Trophoblast cell (in vitro differentiated cells and primary cell): Measurements from ENCODE around the gene ICAM4.

Experiments used
- DNase-seq, 2 donors: peaks; one replicate each; pipeline ENCODE4 v3.0.0-alpha.2; 2016
- H2AFZ ChIP-seq: 2 replicates; pipeline ENCODE4 v1.6.1; 2013; ENCODE audit warnings: low read length, moderate library complexity, mild to moderate bottlenecking; ENCODE audit not compliant: insufficient read depth, poor library complexity
- H2AK5ac ChIP-seq: 2 replicates; pipeline ENCODE4 v1.6.1; 2013; ENCODE audit warnings: mild to moderate bottlenecking, low read length
- H2BK120ac ChIP-seq: 2 replicates; pipeline ENCODE4 v1.6.1; 2013; ENCODE audit warnings: low read length, mild to moderate bottlenecking, moderate library complexity; ENCODE audit not compliant: insufficient read depth, poor library complexity
- H2BK12ac ChIP-seq: 2 replicates; pipeline ENCODE4 v1.6.1; 2013; ENCODE audit warnings: mild to moderate bottlenecking, low read length, moderate library complexity
- H2BK5ac ChIP-seq: 2 replicates; pipeline ENCODE4 v1.6.1; 2013; ENCODE audit warnings: low read length, low read depth, moderate library complexity, mild to moderate bottlenecking; ENCODE audit not compliant: poor library complexity
- H3K14ac ChIP-seq: 2 replicates; pipeline ENCODE4 v1.6.1; 2013; ENCODE audit warnings: mild to moderate bottlenecking, low read length
- H3K18ac ChIP-seq: 2 replicates; pipeline ENCODE4 v1.6.1; 2013; ENCODE audit warnings: mild to moderate bottlenecking, low read length
- H3K23ac ChIP-seq: 2 replicates; pipeline ENCODE4 v1.6.1; 2013; ENCODE audit warnings: low read length
- H3K27ac ChIP-seq: 2 replicates; pipeline ENCODE4 v1.5.1; 2013; ENCODE audit warnings: low read depth, mild to moderate bottlenecking, inconsistent platforms, low read length, moderate library complexity
- H3K27me3 ChIP-seq: 2 replicates; pipeline ENCODE4 v1.6.1; 2013; ENCODE audit warnings: inconsistent platforms, mild to moderate bottlenecking, low read length, moderate library complexity; ENCODE audit not compliant: insufficient read depth
- H3K36me3 ChIP-seq, 2 experiments: 1 replicate in 1 of 2; 2 replicates in 1 of 2; pipeline ENCODE4 v1.6.1; 2013; ENCODE audit warnings: low read length in 2 of 2, mild to moderate bottlenecking in 2 of 2, moderate library complexity in 1 of 2; ENCODE audit not compliant: insufficient read depth in 2 of 2, control insufficient read depth in 1 of 2
- H3K4ac ChIP-seq: 2 replicates; pipeline ENCODE4 v1.6.1; 2013; ENCODE audit warnings: low read depth, mild to moderate bottlenecking, low read length, moderate library complexity
- H3K4me1 ChIP-seq, 2 experiments: 1 replicate in 1 of 2; 2 replicates in 1 of 2; pipeline ENCODE4 v1.6.1; 2013; ENCODE audit warnings: low read length in 2 of 2, mild to moderate bottlenecking in 2 of 2, moderate library complexity in 1 of 2; ENCODE audit not compliant: insufficient read depth in 2 of 2, control insufficient read depth in 1 of 2
- H3K4me2 ChIP-seq: 2 replicates; pipeline ENCODE4 v1.6.1; 2013; ENCODE audit warnings: inconsistent platforms, mild to moderate bottlenecking, low read length, moderate library complexity
- H3K4me3 ChIP-seq: 2 replicates; pipeline ENCODE4 v1.5.1; 2013; ENCODE audit warnings: mild to moderate bottlenecking, low read depth, low read length, inconsistent platforms
- H3K79me1 ChIP-seq: one replicate; pipeline ENCODE4 v1.6.1; 2013; ENCODE audit warnings: low read length
- H3K79me2 ChIP-seq: 2 replicates; pipeline ENCODE4 v1.6.1; 2013; ENCODE audit warnings: low read length, mild to moderate bottlenecking; ENCODE audit not compliant: control insufficient read depth, insufficient read depth, poor library complexity
- H3K9ac ChIP-seq: 2 replicates; pipeline ENCODE4 v1.6.1; 2013; ENCODE audit warnings: mild to moderate bottlenecking, low read length
- H3K9me3 ChIP-seq: 2 replicates; pipeline ENCODE4 v1.6.1; 2013; ENCODE audit warnings: low read depth, mild to moderate bottlenecking, control low read depth, inconsistent platforms, low read length; ENCODE audit not compliant: insufficient read depth
- H4K12ac ChIP-seq: 2 replicates; pipeline ENCODE4 v1.6.1; 2013; ENCODE audit warnings: low read depth, mild to moderate bottlenecking, low read length, moderate library complexity
- H4K8ac ChIP-seq: 2 replicates; pipeline ENCODE4 v1.6.1; 2013; ENCODE audit warnings: low read depth, mild to moderate bottlenecking, low read length, moderate library complexity
- H4K91ac ChIP-seq: one replicate; pipeline ENCODE4 v1.6.1; 2013; ENCODE audit warnings: low read depth, mild to moderate bottlenecking, low read length, moderate library complexity
- WGBS: extraction: QIAGEN DNeasy Blood & Tissue Kit; methylation state at CpG from one replicate; pipeline ENCODE4 v1.1.7; 2013; ENCODE audit warnings: missing lambda C conversion rate; ENCODE audit not compliant: insufficient read length, insufficient coverage; ENCODE audit errors: extremely low coverage; 5-methylcytosine and 5-hydroxymethylcytosine counted together

ICAM4 gene

DNA sequence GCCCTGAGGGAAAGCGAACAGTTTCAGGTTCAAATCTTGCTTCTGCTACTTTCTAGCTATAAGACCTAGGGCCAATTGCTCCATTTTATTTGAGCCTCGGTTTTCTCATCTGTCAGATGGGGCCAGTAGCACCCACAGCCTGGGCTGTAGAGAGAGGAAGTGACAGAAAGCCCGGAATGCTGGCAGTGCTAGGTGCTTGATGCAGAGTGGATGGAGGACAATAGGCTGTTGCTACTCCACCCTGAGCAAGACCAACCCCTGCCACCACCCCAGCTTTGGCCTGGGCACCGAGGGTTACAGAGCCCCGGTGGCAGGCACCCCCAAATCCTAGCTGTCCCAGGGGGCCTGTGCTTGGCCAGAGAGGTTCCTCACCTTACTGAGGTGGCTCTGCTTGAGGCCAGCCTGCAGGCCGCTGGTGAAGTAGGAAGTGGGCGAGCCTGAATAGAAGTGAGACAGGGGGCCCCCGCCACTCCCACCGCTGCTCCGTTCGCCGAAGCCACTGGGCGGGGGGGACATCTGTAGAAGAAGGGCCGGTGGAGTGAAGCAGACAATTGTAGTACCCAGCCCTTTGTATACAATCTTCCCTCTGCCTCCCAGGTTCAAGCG is 31.2 kb downstream of the ICAM4 start:
- Histone ChIP-seq H4K8ac (no peak overlapping the region), H3K9me3 (no peaks in the 10 kb centered on the region), H3K4me1 (peaks cover 0 to 3% of the 10 kb centered on the region in 2 experiments), H3K4me2 (no peak overlapping the region), H3K79me1 (peaks cover 6% of the 10 kb centered on the region), H3K14ac (no peak overlapping the region), H2BK5ac (no peak overlapping the region), H3K27ac (no peak overlapping the region), H4K12ac (no peak overlapping the region), H2AFZ (no peak overlapping the region), H3K36me3 (peaks cover 55 to 60% of the 10 kb centered on the region in 2 experiments), H3K79me2 (peaks cover 6% of the 10 kb centered on the region), H2BK120ac (no peak overlapping the region), H2AK5ac (no peak overlapping the region), H3K23ac (no peak overlapping the region), H3K9ac (no peak overlapping the region), H3K4ac (no peak overlapping the region), H4K91ac (no peak overlapping the region), H3K27me3 (no peaks in the 10 kb centered on the region), H3K18ac (no peak overlapping the region), H3K4me3 (no peak overlapping the region), H2BK12ac (no peak overlapping the region)
- DNase-seq = no peak
- WGBS = no CpG with 5 or more reads among the region's 15 CpGs

DNA sequence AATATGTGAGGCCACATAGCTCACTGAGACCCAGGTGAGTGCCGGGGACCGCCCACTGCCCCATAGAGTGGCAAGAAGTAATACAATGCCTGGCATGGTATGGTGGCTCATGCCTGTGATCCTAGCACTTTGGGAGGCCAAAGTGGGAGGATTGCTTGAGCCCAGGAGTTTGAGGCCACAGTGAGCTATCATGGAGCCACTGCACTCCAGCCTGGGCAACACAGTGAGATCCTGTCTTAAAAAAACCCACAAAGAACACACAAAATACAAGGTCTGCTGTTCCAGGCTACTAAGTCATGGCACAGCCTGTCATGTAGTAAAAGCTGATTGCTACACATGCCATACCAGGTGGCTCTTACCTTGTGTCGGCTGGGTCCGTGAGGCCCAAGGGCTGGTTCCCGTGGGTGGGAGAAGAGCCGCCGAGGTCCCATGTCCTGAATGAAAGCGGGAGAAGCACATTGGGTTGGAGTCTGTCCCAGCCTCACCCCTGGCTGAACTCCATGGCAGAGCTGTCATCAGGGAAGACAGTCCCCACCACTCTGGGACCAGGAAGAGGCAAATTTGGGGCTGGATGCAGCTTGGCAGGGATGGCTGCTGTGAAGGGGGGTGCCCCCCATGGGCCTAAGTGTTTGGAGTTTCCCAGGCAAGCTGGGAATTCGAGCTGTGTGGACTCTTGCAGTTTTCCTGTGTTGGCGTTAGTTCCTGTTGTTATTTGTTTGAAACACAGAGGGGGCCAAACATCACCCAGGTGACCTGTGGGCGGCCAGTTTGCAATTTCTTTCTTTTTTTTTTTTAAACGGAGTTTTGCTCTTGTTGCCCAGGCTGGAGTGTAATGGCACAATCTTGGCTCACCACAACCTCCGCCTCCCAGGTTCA is 32.3 kb downstream of the ICAM4 start:
- Histone ChIP-seq H3K9ac (no peak overlapping the region), H4K12ac (no peak overlapping the region), H3K27ac (no peak overlapping the region), H3K79me1 (peaks cover 6% of the 10 kb centered on the region), H3K4me2 (no peak overlapping the region), H2BK5ac (no peak overlapping the region), H2AFZ (no peak overlapping the region), H4K91ac (no peak overlapping the region), H3K79me2 (peaks cover 6% of the 10 kb centered on the region), H2BK120ac (no peak overlapping the region), H3K4me1 (peaks cover 0 to 3% of the 10 kb centered on the region in 2 experiments), H3K18ac (no peak overlapping the region), H3K36me3 (peaks cover 64 to 71% of the 10 kb centered on the region in 2 experiments), H2AK5ac (no peak overlapping the region), H3K14ac (no peak overlapping the region), H3K4ac (no peak overlapping the region), H3K4me3 (peak overlapping the region; percentile 25), H3K23ac (no peak overlapping the region), H3K27me3 (no peaks in the 10 kb centered on the region), H2BK12ac (no peak overlapping the region), H3K9me3 (no peaks in the 10 kb centered on the region), H4K8ac (no peak overlapping the region)
- WGBS = no CpG with 5 or more reads among the region's 13 CpGs
- DNase-seq = no peak

DNA sequence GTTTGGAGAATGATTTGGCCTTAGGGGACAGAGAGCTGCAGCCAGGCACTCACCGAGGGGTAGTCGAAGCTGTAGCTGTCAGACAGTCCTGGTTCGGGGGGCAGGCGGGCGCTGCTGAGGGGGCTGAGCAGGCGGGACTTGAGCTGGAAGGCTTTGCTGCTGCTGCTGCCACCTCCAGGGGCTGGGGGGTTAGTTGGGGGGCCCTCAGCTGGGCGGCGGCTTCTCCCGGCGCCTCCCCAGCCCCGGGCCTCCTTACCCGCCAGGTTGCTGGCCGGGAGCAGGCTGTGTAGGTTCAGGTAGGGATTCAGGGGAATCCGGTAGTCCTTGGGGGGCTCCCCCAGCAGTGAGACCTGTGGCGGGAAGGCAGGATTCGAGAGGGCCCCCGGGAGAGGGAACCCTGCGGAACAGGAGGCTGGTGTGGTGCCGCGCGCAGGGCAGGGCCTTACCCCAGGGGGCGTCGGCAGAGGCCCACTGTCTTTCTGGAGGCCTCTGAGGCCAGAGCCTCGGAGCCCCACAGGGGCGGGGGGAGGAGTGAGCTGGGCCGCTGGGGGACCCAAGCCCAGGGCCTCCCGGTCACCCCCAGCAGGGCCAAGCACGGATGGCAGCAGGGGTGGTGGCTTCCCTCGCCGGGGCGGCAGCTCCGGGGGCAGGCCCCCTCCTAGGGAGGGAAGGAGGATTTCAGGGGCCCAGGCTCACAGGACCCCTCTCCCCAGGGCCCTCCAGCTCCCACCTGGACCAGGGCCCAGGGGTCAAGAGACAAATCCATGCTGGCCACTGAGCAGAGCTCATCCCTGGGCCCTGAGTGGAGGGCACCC is 34.1 kb downstream of the ICAM4 start:
- Histone ChIP-seq H3K4me2 (no peak overlapping the region), H3K9me3 (no peaks in the 10 kb centered on the region), H3K4me3 (no peak overlapping the region), H3K36me3 (peaks cover 79 to 82% of the 10 kb centered on the region in 2 experiments), H3K23ac (no peak overlapping the region), H2BK5ac (no peak overlapping the region), H2BK12ac (no peak overlapping the region), H3K79me2 (no peaks in the 10 kb centered on the region), H4K12ac (no peak overlapping the region), H3K27me3 (no peaks in the 10 kb centered on the region), H3K4ac (no peak overlapping the region), H3K4me1 (peaks cover 0 to 3% of the 10 kb centered on the region in 2 experiments), H3K79me1 (peaks cover under 1% of the 10 kb centered on the region), H3K14ac (no peak overlapping the region), H4K8ac (no peak overlapping the region), H2BK120ac (no peak overlapping the region), H4K91ac (no peak overlapping the region), H3K9ac (no peak overlapping the region), H3K18ac (no peak overlapping the region), H2AFZ (no peak overlapping the region), H3K27ac (no peak overlapping the region), H2AK5ac (no peak overlapping the region)
- no CpG with 5 or more reads among the region's 32 CpGs for WGBS
- no peak for DNase-seq

DNA sequence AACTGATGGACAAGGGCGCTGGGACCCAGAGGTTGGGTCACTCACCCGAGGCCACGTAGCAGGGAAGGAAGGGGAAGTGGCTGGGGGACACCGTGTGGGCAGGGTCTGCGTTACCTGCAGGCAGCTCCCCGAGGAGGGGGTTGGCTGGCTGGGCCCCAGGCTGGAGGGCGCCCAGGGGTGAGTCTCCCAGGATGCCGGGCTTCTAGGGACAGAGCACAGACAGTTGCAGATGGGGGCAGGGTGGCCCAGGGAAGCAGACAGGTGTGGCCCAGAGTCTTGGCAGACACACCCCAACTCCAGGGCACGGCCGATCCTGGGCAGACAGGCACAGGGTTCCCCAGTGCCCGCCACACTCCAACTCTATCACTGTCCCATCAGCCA is 34.7 kb downstream of the ICAM4 start:
- no peak overlapping the region for H2BK120ac ChIP-seq
- H2AK5ac ChIP-seq = no peak overlapping the region
- no peak overlapping the region for H3K27ac ChIP-seq
- no peaks in the 10 kb centered on the region for H3K79me2 ChIP-seq
- no peak overlapping the region for H3K4ac ChIP-seq
- H3K4me2 ChIP-seq = no peak overlapping the region
- no peak overlapping the region for H2BK5ac ChIP-seq
- no peak for DNase-seq
- no peaks in the 10 kb centered on the region for H3K79me1 ChIP-seq
- H3K23ac ChIP-seq = no peak overlapping the region
- no peak overlapping the region for H2AFZ ChIP-seq
- no peak overlapping the region for H4K8ac ChIP-seq
- no peak overlapping the region for H3K9ac ChIP-seq
- peaks cover 83 to 85% of the 10 kb centered on the region in 2 experiments for H3K36me3 ChIP-seq
- no peak overlapping the region for H4K12ac ChIP-seq
- H2BK12ac ChIP-seq = no peak overlapping the region
- H3K4me3 ChIP-seq = no peak overlapping the region
- H3K27me3 ChIP-seq = no peaks in the 10 kb centered on the region
- H3K14ac ChIP-seq = no peak overlapping the region
- no CpG with 5 or more reads among the region's 11 CpGs for WGBS
- no peaks in the 10 kb centered on the region for H3K4me1 ChIP-seq
- H4K91ac ChIP-seq = no peak overlapping the region
- H3K9me3 ChIP-seq = no peaks in the 10 kb centered on the region
- H3K18ac ChIP-seq = no peak overlapping the region
